AG09319 (cell line): ENCODE data around the gene EYS.

Experiments
- DNase-seq: peaks from one replicate; pipeline ENCODE4 v3.0.0-alpha.2; 2010; ENCODE audit warnings: low read depth; ENCODE audit errors: extremely low read depth
- TF ChIP-seq, protein P1 (sequence below): IDR thresholded peaks from 2 replicates; pipeline ENCODE4 v1.5.1; 2011; ENCODE audit warnings: low read depth, mild to moderate bottlenecking, inconsistent platforms, low read length, moderate library complexity

EYS gene

DNA sequence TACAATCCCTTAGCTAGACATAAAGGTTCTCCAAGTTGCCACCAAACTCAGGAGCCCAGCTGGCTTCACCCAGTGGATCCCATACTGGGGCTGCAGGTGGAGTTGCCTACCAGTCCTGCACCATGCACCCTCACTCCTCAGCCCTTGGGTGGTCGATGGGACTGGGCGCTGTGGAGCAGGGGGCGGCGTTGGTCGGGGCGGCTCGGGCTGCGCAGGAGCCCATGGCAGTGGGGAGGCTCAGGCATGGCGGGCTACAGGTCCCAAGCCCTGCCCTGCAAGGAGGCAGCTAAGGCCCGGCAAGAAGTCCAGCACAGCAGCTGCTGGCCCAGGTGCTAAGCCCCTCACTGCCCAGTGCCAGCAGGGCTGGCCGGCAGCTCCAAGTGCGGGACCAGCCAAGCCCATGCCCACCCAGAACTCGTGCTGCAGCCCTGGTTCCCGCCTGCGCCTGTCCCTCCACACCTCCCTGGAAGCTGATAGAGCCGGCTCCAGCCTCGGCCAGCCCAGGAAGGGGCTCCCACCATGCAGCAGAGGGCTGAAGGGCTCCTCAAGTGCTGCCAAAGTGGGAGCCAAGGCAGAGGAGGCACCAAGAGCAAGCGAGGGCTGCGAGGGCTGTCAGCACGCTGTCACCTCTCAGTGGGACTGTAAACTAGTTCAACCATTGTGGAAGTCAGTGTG, 1159.3 kb downstream of the EYS start:
- TF ChIP-seq, protein P1, sequence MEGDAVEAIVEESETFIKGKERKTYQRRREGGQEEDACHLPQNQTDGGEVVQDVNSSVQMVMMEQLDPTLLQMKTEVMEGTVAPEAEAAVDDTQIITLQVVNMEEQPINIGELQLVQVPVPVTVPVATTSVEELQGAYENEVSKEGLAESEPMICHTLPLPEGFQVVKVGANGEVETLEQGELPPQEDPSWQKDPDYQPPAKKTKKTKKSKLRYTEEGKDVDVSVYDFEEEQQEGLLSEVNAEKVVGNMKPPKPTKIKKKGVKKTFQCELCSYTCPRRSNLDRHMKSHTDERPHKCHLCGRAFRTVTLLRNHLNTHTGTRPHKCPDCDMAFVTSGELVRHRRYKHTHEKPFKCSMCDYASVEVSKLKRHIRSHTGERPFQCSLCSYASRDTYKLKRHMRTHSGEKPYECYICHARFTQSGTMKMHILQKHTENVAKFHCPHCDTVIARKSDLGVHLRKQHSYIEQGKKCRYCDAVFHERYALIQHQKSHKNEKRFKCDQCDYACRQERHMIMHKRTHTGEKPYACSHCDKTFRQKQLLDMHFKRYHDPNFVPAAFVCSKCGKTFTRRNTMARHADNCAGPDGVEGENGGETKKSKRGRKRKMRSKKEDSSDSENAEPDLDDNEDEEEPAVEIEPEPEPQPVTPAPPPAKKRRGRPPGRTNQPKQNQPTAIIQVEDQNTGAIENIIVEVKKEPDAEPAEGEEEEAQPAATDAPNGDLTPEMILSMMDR: no peak
- no peak for DNase-seq

DNA sequence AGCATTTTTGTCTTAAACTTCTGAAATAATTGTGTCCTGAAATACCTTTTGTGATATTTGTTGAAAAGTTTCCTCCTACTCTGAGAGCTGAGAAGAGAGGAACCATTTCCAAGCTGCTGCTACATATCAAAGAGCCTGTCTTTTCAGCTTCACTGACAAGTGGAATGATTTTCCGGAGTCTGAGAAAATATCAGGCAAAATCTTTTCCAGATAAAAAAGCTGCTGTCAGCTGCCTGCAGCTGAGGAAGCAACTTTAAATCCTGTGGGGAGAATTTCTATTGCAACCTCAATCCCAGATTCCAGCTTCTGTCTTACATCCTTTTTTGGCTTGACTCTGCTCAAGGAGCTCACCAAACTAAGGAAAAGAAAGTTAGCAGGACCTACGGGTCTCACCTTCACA, 1167.1 kb downstream of the EYS start:
- TF ChIP-seq, protein P1: no peak
- DNase-seq: no peak

DNA sequence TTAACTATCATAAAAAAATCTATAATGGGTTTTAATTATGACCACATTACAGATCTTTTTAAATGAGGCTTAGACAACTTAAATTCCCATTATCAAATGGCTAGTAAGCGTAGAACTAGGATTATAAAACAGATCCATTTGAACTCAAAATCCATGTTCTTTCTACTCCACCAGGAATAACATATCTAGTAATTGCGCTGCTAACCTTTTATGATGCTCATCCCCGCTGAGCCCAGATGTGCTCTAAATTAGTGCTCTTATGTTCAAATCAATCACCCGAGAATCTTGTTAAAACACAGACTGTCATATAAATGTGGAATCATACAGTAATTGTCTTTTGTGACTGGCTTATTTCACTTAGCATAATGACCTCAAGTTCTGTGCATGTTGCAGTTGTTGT, 1168.3 kb downstream of the EYS start:
- DNase-seq: no peak
- TF ChIP-seq, protein P1: no peak

DNA sequence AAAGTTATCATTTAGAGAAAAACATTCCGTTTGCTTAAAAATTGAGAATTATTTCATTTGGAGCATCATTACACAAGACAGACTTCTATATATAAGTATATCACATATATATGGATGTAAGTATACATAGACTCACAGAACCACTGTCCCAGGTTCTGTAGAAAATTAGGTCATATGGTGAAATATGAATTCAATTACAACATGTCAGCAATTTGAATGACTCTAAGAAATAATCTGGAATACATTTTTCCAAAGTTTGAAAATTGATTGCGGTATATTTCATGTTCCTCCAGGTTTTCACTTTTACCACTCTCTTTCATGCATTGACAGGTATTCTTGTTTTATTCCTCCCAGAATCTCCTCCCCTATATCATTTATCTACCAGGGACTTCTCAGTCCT, 1179.1 kb downstream of the EYS start:
- TF ChIP-seq, protein P1: no peak
- DNase-seq: no peak

DNA sequence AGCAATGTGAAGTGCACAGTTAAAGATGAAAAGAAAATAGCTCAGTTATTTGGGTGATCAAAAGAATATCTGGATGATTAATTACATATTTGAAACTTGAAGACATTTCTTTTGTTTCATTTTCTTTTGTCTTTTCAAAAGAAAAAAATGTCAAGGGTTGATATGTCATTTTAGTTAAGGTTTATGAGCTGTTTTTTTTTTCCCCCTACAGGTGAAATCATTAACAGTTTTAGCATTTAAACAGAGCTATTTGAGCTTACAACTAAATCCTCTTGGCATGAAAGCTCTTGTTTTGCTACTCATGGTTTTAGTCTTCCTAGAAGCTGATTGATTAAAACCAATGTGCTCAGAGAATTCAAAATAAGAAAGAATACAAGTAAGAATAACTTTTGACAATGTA, 1184.2 kb downstream of the EYS start:
- DNase-seq: no peak
- TF ChIP-seq, protein P1: no peak

DNA sequence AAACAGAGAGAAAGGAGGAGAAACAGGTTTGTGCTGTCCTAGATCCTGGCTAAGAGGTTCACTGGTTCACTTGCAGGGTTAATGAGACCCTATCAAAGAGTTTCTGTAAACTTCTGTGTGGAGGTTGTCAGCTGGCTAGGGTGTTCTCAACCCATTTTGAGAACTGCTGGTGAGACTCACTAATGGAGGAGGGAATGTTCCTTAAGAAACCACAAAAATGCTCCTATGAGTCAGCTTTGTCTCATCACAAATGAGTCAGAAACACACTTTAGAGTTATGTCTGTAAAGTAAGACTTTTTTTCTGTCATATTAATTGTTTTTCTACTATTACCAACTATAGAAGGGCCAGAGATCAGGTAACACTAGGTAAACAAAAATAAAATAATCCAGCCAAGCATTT, 1187.0 kb downstream of the EYS start:
- TF ChIP-seq, protein P1: no peak
- no peak for DNase-seq

DNA sequence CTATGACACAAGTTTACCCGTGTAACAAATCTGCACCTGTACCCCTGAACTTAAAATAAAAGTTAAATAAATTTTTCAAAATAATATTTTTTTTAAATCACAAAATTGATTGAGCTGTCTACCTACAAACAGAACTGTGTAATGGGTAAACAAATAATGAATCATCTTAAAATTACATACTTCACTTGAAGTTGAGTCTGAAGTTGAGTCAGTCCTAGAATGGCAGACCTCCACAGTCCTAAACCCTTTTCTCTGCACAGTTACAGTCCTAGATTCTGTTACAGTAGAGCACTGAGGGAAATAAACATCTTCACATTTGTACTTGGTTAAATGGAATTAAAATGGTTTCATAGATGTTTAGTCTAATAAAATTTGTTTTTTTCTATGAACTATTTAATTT, 1190.6 kb downstream of the EYS start:
- no peak for DNase-seq

More for the DNA sequence above, 1190.6 kb downstream of the EYS start:
- TF ChIP-seq, protein P1: no peak
